IMR-90 (cell line): ENCODE results near the gene CDKAL1.

Experiments
- CHD1 ChIP-seq: IDR thresholded peaks from 2 replicates; pipeline ENCODE4 v1.6.1; 2012; ENCODE audit warnings: low read depth, low read length, improper control_type of control experiment
- FOS ChIP-seq: fragments of 150-350 bp; IDR thresholded peaks from 2 replicates; pipeline ENCODE4 v1.6.1; 2016; ENCODE audit warnings: low read depth, low read length
- MAZ ChIP-seq: IDR thresholded peaks from 2 replicates; pipeline ENCODE4 v1.6.1; 2012; ENCODE audit warnings: low read depth, mild to moderate bottlenecking, low read length, improper control_type of control experiment, moderate library complexity, borderline replicate concordance
- MXI1 ChIP-seq: IDR thresholded peaks from 2 replicates; pipeline ENCODE4 v1.6.1; 2012; ENCODE audit warnings: low read depth, mild to moderate bottlenecking, low read length, moderate library complexity, borderline replicate concordance
- POLR2A ChIP-seq: IDR thresholded peaks from 2 replicates; pipeline ENCODE4 v1.6.1; 2012; ENCODE audit warnings: mild to moderate bottlenecking, low read depth, low read length
- RCOR1 ChIP-seq: IDR thresholded peaks from 2 replicates; pipeline ENCODE4 v1.6.1; 2012; ENCODE audit warnings: mild to moderate bottlenecking, low read length, improper control_type of control experiment; ENCODE audit not compliant: insufficient replicate concordance
- RFX5 ChIP-seq: IDR thresholded peaks from 2 replicates; pipeline ENCODE4 v1.8.0; 2012; ENCODE audit warnings: low read depth, mild to moderate bottlenecking, low read length, moderate library complexity
- TF ChIP-seq, protein P1 (sequence below): conservative IDR thresholded peaks from 2 replicates; pipeline ENCODE4 v1.5.1; 2012; ENCODE audit warnings: mild to moderate bottlenecking, low read depth, low read length, improper control_type of control experiment
- TF ChIP-seq, protein P2 (sequence below): fragments of 150-350 bp; IDR thresholded peaks from 2 replicates; pipeline ENCODE4 v1.6.1; 2017; ENCODE audit warnings: mild to moderate bottlenecking, antibody characterized with exemption, low read length, low read depth

DNA sequence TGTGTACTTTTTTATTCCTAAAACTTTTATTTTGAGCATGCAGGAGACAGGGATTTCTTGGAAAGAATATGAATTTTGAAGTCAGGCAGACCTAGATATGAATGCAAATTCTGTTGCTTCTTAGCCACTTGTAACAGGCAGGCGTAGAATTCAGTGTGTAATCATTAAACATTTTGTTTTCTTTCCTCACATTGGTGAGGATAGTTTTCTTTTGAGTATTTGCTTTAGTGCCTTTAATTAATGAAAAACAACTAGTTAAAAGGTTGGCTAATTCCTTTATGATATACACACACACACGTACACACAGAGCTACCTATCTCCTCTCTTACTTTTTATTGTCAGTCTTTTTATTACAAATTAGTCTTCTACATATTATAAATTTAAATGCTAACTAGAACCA lies 342.3 kb downstream of the CDKAL1 start:
- TF ChIP-seq, protein P1, sequence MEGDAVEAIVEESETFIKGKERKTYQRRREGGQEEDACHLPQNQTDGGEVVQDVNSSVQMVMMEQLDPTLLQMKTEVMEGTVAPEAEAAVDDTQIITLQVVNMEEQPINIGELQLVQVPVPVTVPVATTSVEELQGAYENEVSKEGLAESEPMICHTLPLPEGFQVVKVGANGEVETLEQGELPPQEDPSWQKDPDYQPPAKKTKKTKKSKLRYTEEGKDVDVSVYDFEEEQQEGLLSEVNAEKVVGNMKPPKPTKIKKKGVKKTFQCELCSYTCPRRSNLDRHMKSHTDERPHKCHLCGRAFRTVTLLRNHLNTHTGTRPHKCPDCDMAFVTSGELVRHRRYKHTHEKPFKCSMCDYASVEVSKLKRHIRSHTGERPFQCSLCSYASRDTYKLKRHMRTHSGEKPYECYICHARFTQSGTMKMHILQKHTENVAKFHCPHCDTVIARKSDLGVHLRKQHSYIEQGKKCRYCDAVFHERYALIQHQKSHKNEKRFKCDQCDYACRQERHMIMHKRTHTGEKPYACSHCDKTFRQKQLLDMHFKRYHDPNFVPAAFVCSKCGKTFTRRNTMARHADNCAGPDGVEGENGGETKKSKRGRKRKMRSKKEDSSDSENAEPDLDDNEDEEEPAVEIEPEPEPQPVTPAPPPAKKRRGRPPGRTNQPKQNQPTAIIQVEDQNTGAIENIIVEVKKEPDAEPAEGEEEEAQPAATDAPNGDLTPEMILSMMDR: no peak
- TF ChIP-seq FOS (no peak), POLR2A (no peak), MXI1 (no peak), MAZ (no peak), RCOR1 (no peak), RFX5 (no peak), CHD1 (no peak)
- TF ChIP-seq, protein P2, sequence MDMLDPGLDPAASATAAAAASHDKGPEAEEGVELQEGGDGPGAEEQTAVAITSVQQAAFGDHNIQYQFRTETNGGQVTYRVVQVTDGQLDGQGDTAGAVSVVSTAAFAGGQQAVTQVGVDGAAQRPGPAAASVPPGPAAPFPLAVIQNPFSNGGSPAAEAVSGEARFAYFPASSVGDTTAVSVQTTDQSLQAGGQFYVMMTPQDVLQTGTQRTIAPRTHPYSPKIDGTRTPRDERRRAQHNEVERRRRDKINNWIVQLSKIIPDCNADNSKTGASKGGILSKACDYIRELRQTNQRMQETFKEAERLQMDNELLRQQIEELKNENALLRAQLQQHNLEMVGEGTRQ: no peak
